Lung (tissue), 12 donors: Measurements from ENCODE around the gene WBP2NL. TPM values are rescaled to one million over a fixed set of nuclear protein-coding genes. Genes with fewer than 3 reads are reported as not detected.

Experiments
- ATAC-seq: fragments of 200-7000 bp; cut with Tn5 transposase; one replicate; pipeline ENCODE4 v1.9.1; 2020; ENCODE audit warnings: moderate number of reproducible peaks; ENCODE audit not compliant: insufficient read depth, low FRiP score
- DNase-seq, 3 donors: peaks; one replicate each; pipeline ENCODE4 v3.0.0-alpha.2; 2013 to 2017
- H3K27ac ChIP-seq, 2 donors: one replicate each; pipeline ENCODE4 v1.5.1; 2013; ENCODE audit warnings: mild to moderate bottlenecking in 2 of 2, moderate library complexity in 2 of 2, control low read depth in 1 of 2, inconsistent platforms in 1 of 2, low read depth in 1 of 2, low read length in 1 of 2
- H3K27me3 ChIP-seq, 3 donors: one replicate each; pipeline ENCODE4 v1.5.1; 2013; ENCODE audit warnings: low read length in 2 of 3; ENCODE audit not compliant: control insufficient read depth in 3 of 3, insufficient read depth in 3 of 3
- H3K36me3 ChIP-seq, 4 donors: one replicate each; pipeline ENCODE4 v1.5.1; 2013; ENCODE audit warnings: low read length in 4 of 4, mild to moderate bottlenecking in 1 of 4, moderate library complexity in 1 of 4; ENCODE audit not compliant: control insufficient read depth in 4 of 4, insufficient read depth in 4 of 4
- H3K4me1 ChIP-seq, 5 donors: one replicate each; pipeline ENCODE4 v1.5.1; 2013; ENCODE audit warnings: low read length in 5 of 5, mild to moderate bottlenecking in 2 of 5, moderate library complexity in 1 of 5; ENCODE audit not compliant: control insufficient read depth in 5 of 5, insufficient read depth in 5 of 5
- H3K4me3 ChIP-seq: one replicate; pipeline ENCODE4 v1.5.1; 2013; ENCODE audit warnings: mild to moderate bottlenecking, control low read depth, moderate library complexity
- H3K9ac ChIP-seq, 2 donors: one replicate each; pipeline ENCODE4 v1.5.1; 2013; ENCODE audit warnings: low read length in 2 of 2, control low read depth in 1 of 2; ENCODE audit not compliant: insufficient read depth in 1 of 2
- H3K9me3 ChIP-seq, 4 donors: one replicate each; pipeline ENCODE4 v1.5.1; 2013; ENCODE audit warnings: low read length in 3 of 4, mild to moderate bottlenecking in 1 of 4, moderate library complexity in 1 of 4; ENCODE audit not compliant: control insufficient read depth in 4 of 4, insufficient read depth in 3 of 4
- CTCF ChIP-seq: IDR thresholded peaks from 2 replicates; pipeline ENCODE4 v1.5.1; 2012; ENCODE audit warnings: mild to moderate bottlenecking; ENCODE audit errors: control extremely low read depth, extremely low read depth
- whole genome bisulfite sequencing, 2 donors: extraction: QIAGEN DNeasy Blood & Tissue Kit; methylation state at CpG; one replicate each; pipeline ENCODE4 v1.1.7; 2013; 5-methylcytosine and 5-hydroxymethylcytosine counted together
- polyA plus RNA-seq, 2 donors: library from polyadenylated mRNA; stranded (reverse); fragments of 200-250 nt; gene quantifications; one replicate each; pipeline ENCODE4 v1.2.1, GENCODE V29; 2013
- total RNA-seq, 2 donors: library from RNA; depleted of rRNA in 1 of 2; stranded (reverse); fragments of >200 nt in 1 of 2; gene quantifications; one replicate each; pipeline ENCODE4 v1.2.1, GENCODE V29; 2014 to 2021
- donor health status: control.
- donor health status: control.
- donor health status: Bipolar disorder and iron deficiency.
- donor health status: healthy.
- donor health status: DM: yes; HTN: yes; CAD: no.

WBP2NL gene
- total and polyA plus RNA-seq, 4 donors = 0.42 to 4.9 (median 1.3) TPM

GRCh38 chr22:41978732-41979131, 19.9 kb upstream of the WBP2NL start:
- TF ChIP-seq CTCF = no peak
- no peaks in the 10 kb centered on the region for H3K36me3 ChIP-seq
- H3K9ac ChIP-seq = no peak overlapping the region
- H3K27me3 ChIP-seq = peaks cover 0 to 29% (median 23%) of the 10 kb centered on the region in 3 donors
- peaks cover 0 to 11% (median 5%) of the 10 kb centered on the region in 5 donors for H3K4me1 ChIP-seq
- no peaks in the 10 kb centered on the region for H3K9me3 ChIP-seq
- H3K4me3 ChIP-seq = no peak overlapping the region
- ATAC-seq = no peak
- DNase-seq = no peak
- no peak overlapping the region for H3K27ac ChIP-seq
- WGBS, 2 donors = 95 to 100% methylated on average over 1 of the region's 1 CpG

- H3K4me1 ChIP-seq = peaks cover 0 to 11% (median 5%) of the 10 kb centered on the region in 5 donors
- H3K27ac ChIP-seq = no peak overlapping the region
- no peak overlapping the region for H3K4me3 ChIP-seq
- 88 to 90% methylated on average over 9 of the region's 9 CpGs for WGBS, 2 donors
- H3K36me3 ChIP-seq = no peaks in the 10 kb centered on the region
- TF ChIP-seq CTCF = no peak
- H3K9ac ChIP-seq = no peak overlapping the region
- no peaks in the 10 kb centered on the region for H3K9me3 ChIP-seq
- DNase-seq (no peak), ATAC-seq (no peak)
- H3K27me3 ChIP-seq = peaks cover 0 to 29% (median 23%) of the 10 kb centered on the region in 3 donors
Observed at GRCh38 chr22:41979423-41980250, 19.0 kb upstream of the WBP2NL start.

GRCh38 chr22:41982865-41983264, 15.7 kb upstream of the WBP2NL start:
- H3K36me3 ChIP-seq = no peaks in the 10 kb centered on the region
- DNase-seq = no peak
- TF ChIP-seq CTCF = no peak
- ATAC-seq = no peak
- H3K4me1 ChIP-seq = no peaks in the 10 kb centered on the region
- no peak overlapping the region for H3K27ac ChIP-seq
- no peak overlapping the region for H3K9ac ChIP-seq
- peaks cover 0 to 5% (median 4%) of the 10 kb centered on the region in 3 donors for H3K27me3 ChIP-seq
- no peaks in the 10 kb centered on the region for H3K9me3 ChIP-seq
- WGBS, 2 donors = 67 to 76% methylated on average over 5 of the region's 5 CpGs
- no peak overlapping the region for H3K4me3 ChIP-seq
